ENCODE results near the gene MEN1.

Gene MEN1

GRCh38 chr11:64848826-64849597 lies 38.7 kb upstream of the MEN1 start:
- TF ChIP-seq POU6F1 (CRISPR knock-in tag; IDR thresholded peaks at IDR 0.05; ENCODE audit: borderline replicate concordance, low read depth) (no peak), GLIS3 (CRISPR knock-in tag; IDR thresholded peaks at IDR 0.05) (no peak), OSR1 (CRISPR knock-in tag; IDR thresholded peaks at IDR 0.05) (no peak)
- TF ChIP-seq, protein P1, sequence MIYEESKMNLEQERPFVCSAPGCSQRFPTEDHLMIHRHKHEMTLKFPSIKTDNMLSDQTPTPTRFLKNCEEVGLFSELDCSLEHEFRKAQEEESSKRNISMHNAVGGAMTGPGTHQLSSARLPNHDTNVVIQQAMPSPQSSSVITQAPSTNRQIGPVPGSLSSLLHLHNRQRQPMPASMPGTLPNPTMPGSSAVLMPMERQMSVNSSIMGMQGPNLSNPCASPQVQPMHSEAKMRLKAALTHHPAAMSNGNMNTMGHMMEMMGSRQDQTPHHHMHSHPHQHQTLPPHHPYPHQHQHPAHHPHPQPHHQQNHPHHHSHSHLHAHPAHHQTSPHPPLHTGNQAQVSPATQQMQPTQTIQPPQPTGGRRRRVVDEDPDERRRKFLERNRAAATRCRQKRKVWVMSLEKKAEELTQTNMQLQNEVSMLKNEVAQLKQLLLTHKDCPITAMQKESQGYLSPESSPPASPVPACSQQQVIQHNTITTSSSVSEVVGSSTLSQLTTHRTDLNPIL (CRISPR knock-in tag; IDR thresholded peaks at IDR 0.05; ENCODE audit: low read depth), result no peak
- ATAC-seq, result no peak

GRCh38 chr11:64848214-64848825 lies 38.0 kb upstream of the MEN1 start:
- TF ChIP-seq TCF4 (CRISPR knock-in tag; IDR thresholded peaks at IDR 0.05; ENCODE audit: borderline replicate concordance), result no peak
- TF ChIP-seq, protein P1 (CRISPR knock-in tag; IDR thresholded peaks at IDR 0.05; ENCODE audit: low read depth), result no peak
- no peak for TF ChIP-seq POU6F1 (CRISPR knock-in tag; IDR thresholded peaks at IDR 0.05; ENCODE audit: borderline replicate concordance, low read depth)
- TF ChIP-seq RARB (CRISPR knock-in tag; IDR thresholded peaks at IDR 0.05), result no peak
- no peak for TF ChIP-seq ZFP3 (CRISPR knock-in tag; IDR thresholded peaks at IDR 0.05)
- TF ChIP-seq, protein P2, sequence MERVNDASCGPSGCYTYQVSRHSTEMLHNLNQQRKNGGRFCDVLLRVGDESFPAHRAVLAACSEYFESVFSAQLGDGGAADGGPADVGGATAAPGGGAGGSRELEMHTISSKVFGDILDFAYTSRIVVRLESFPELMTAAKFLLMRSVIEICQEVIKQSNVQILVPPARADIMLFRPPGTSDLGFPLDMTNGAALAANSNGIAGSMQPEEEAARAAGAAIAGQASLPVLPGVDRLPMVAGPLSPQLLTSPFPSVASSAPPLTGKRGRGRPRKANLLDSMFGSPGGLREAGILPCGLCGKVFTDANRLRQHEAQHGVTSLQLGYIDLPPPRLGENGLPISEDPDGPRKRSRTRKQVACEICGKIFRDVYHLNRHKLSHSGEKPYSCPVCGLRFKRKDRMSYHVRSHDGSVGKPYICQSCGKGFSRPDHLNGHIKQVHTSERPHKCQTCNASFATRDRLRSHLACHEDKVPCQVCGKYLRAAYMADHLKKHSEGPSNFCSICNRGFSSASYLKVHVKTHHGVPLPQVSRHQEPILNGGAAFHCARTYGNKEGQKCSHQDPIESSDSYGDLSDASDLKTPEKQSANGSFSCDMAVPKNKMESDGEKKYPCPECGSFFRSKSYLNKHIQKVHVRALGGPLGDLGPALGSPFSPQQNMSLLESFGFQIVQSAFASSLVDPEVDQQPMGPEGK (CRISPR knock-in tag; IDR thresholded peaks at IDR 0.05; ENCODE audit: borderline replicate concordance), result no peak
- TF ChIP-seq TOX (CRISPR knock-in tag; IDR thresholded peaks at IDR 0.05; ENCODE audit: borderline replicate concordance), result no peak
- TF ChIP-seq PPARA (CRISPR knock-in tag; IDR thresholded peaks at IDR 0.05; ENCODE audit: borderline replicate concordance), result no peak
- TF ChIP-seq BACH2 (CRISPR knock-in tag; IDR thresholded peaks at IDR 0.05; ENCODE audit: borderline replicate concordance), result no peak
- no peak for TF ChIP-seq ZFP30 (CRISPR knock-in tag; IDR thresholded peaks at IDR 0.05)
- no peak for TF ChIP-seq CSDC2 (CRISPR knock-in tag; IDR thresholded peaks at IDR 0.05)
- no peak for TF ChIP-seq OSR1 (CRISPR knock-in tag; IDR thresholded peaks at IDR 0.05)
- TF ChIP-seq GLIS3 (CRISPR knock-in tag; IDR thresholded peaks at IDR 0.05), result no peak
- no peak for TF ChIP-seq ZNF8 (CRISPR knock-in tag; IDR thresholded peaks at IDR 0.05)
- no peak for TF ChIP-seq ZNF70 (CRISPR knock-in tag; IDR thresholded peaks at IDR 0.05)
- TF ChIP-seq SNAI2 (CRISPR knock-in tag; IDR thresholded peaks at IDR 0.05), result no peak
- no peak for TF ChIP-seq TSHZ2 (CRISPR knock-in tag; IDR thresholded peaks at IDR 0.05)
- TF ChIP-seq ARNTL (CRISPR knock-in tag; IDR thresholded peaks at IDR 0.05; ENCODE audit: borderline replicate concordance, low read depth), result no peak

More at GRCh38 chr11:64848214-64848825, 38.0 kb upstream of the MEN1 start:
- no peak for ATAC-seq
